ENCODE results near the gene LPCAT2.

- TF ChIP-seq CTCF (IDR thresholded peaks at IDR 0.05; ENCODE audit: low read depth, low read length, missing input control) = no peak
- TF ChIP-seq, protein P1, sequence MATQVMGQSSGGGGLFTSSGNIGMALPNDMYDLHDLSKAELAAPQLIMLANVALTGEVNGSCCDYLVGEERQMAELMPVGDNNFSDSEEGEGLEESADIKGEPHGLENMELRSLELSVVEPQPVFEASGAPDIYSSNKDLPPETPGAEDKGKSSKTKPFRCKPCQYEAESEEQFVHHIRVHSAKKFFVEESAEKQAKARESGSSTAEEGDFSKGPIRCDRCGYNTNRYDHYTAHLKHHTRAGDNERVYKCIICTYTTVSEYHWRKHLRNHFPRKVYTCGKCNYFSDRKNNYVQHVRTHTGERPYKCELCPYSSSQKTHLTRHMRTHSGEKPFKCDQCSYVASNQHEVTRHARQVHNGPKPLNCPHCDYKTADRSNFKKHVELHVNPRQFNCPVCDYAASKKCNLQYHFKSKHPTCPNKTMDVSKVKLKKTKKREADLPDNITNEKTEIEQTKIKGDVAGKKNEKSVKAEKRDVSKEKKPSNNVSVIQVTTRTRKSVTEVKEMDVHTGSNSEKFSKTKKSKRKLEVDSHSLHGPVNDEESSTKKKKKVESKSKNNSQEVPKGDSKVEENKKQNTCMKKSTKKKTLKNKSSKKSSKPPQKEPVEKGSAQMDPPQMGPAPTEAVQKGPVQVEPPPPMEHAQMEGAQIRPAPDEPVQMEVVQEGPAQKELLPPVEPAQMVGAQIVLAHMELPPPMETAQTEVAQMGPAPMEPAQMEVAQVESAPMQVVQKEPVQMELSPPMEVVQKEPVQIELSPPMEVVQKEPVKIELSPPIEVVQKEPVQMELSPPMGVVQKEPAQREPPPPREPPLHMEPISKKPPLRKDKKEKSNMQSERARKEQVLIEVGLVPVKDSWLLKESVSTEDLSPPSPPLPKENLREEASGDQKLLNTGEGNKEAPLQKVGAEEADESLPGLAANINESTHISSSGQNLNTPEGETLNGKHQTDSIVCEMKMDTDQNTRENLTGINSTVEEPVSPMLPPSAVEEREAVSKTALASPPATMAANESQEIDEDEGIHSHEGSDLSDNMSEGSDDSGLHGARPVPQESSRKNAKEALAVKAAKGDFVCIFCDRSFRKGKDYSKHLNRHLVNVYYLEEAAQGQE (IDR thresholded peaks at IDR 0.05) = peak; percentile 27
- no peak for TF ChIP-seq SP1 (IDR thresholded peaks at IDR 0.05)
- TF ChIP-seq, protein P2, sequence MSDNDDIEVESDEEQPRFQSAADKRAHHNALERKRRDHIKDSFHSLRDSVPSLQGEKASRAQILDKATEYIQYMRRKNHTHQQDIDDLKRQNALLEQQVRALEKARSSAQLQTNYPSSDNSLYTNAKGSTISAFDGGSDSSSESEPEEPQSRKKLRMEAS (IDR thresholded peaks at IDR 0.05) = no peak
- no peak for TF ChIP-seq TAF1 (conservative IDR thresholded peaks at IDR 0.05)
- TF ChIP-seq RXRA (IDR thresholded peaks at IDR 0.05) = peak in 1 of 2 donors; percentile 44
- no peak for TF ChIP-seq GABPA (IDR thresholded peaks at IDR 0.05 in 1 of 2, conservative IDR thresholded peaks at IDR 0.05 in 1 of 2)
- no peak for TF ChIP-seq NR2F2 (IDR thresholded peaks at IDR 0.05)
- TF ChIP-seq, protein P3, sequence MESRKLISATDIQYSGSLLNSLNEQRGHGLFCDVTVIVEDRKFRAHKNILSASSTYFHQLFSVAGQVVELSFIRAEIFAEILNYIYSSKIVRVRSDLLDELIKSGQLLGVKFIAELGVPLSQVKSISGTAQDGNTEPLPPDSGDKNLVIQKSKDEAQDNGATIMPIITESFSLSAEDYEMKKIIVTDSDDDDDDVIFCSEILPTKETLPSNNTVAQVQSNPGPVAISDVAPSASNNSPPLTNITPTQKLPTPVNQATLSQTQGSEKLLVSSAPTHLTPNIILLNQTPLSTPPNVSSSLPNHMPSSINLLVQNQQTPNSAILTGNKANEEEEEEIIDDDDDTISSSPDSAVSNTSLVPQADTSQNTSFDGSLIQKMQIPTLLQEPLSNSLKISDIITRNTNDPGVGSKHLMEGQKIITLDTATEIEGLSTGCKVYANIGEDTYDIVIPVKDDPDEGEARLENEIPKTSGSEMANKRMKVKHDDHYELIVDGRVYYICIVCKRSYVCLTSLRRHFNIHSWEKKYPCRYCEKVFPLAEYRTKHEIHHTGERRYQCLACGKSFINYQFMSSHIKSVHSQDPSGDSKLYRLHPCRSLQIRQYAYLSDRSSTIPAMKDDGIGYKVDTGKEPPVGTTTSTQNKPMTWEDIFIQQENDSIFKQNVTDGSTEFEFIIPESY (IDR thresholded peaks at IDR 0.05) = no peak
- TF ChIP-seq FOXA1 (IDR thresholded peaks at IDR 0.05) = peak; percentile 68
- TF ChIP-seq YY1 (IDR thresholded peaks at IDR 0.05) = peak; percentile 18
Observed at GRCh38 chr16:55621771-55622170, 112.9 kb downstream of the LPCAT2 start.

Data from liver (tissue), 3 donors.